ENCODE results near the gene CFI.
A peak's percentile ranks its signal among the peaks of the same experiment; 100 is the strongest.
"Not testable (repeated sequence)": the region's sequence is repeated elsewhere in the genome, so short reads cannot be mapped to it uniquely, and the experiment has no call there.

CFI gene

DNA sequence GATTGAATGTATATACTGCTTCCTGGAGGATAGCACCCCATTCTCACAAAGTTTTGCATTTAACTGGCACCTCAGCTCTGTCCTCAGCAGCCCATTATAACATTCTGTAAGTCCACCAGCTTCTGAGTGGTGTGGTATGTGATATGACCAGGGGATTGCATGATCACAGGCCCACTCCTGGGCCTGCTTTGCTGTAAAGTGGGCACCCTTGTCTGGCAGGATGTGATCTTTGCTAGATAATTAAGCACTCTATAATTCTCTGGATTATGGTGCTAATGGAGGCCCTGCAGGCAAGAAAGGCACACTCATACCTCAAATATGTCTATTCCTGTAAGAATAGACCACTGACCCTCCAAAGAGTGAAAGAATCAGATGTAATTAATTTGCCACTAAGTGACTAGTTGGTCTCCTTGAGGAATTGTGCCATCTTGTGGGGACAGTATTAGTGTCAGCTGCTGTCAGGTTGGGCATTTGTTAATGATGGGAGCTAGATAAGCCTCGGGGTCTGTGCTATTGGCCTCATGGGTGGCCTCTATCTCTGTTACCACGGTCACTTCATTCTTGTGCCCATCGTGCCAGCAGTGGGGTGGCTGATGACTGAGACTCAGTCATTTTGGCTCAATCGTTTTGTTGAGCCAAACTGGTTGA lies 2.2 kb upstream of the CFI start:
- DNase-seq = peak; percentile 52
- in situ Hi-C loops (cut with MboI; ENCODE audit: low pct_unique_long_range_greater_than_20kb, low sequenced_read_pairs) = no loop called here

DNA sequence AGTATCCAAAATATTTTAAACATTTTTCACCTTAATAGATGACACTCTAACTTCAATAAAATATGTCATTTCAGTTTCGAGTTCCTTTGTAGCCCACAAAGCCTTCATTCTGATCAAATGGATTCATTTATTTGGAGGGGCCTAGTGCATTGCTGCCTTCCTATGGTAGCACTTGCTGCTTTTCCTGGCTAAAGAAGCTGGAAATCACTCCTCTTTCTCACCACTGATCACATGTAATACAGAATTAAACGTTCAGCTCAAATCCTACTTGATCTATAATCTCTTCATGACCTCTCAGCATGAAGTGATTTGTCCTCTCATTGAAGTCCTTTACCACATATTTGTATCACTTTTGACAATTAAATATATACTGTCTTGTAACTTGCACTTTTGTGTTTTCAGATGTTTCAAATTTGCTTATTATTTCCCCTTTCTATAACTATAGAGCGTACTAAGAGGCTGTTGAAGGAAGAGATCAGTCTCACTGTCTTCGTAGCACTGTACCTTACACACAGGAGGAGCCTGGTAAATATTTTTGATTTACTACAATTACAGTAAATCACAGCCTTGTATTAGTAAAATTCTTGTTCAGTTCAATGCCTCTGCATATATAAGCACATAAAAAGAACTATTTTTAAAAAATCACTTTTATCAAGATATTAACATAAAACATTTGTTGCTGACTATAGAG lies 555 bp downstream of the CFI start:
- in situ Hi-C loops (cut with MboI; ENCODE audit: low pct_unique_long_range_greater_than_20kb, low sequenced_read_pairs) = no loop called here

DNA sequence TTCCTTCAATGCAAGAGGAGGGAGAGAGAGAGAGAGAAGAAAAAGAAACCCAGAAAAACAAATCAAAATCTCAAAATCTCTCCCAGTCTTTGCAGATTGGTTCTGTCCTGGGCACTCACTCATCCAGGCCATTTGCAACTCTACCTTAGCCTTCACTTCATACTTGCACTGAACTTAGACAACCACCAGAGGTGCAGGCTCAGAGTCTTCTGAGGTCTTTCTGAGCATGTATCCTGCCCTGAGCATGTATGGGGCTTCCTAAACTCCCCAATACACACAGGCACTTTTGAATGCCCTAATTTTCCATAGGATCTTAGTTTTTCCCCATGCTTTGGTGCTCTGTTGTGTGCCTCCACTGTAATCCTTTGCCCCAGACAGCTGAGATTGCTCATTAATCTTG lies 2.9 kb downstream of the CFI start:
- DNase-seq = no peak
- in situ Hi-C loops (cut with MboI; ENCODE audit: low pct_unique_long_range_greater_than_20kb, low sequenced_read_pairs) = no loop called here

More for the DNA sequence above, 555 bp downstream of the CFI start:
- DNase-seq = no peak

DNA sequence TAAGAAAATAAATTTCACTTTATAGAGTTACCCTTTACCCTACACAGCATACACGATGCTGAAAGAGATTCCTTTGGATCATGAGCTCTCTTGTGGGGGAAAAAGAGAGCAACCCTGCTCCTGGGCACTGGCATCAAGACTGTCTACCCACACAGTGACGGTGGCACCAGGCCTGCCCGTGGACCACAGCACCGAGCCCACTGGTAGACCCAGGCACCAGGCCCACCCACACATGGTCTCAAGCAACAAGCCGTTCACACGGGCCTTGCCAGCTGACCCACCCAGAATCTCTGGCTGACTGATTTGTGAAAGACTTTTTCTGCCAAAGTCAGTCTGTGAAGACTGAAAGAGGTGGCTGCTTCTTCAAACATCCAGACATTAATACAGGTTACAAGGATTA lies 6.7 kb downstream of the CFI start:
- in situ Hi-C loops (cut with MboI; ENCODE audit: low pct_unique_long_range_greater_than_20kb, low sequenced_read_pairs) = no loop called here

GRCh38 chr4:109787807-109788206 lies 14.0 kb downstream of the CFI start:
- no peak for DNase-seq
- in situ Hi-C loops (cut with MboI; ENCODE audit: low pct_unique_long_range_greater_than_20kb, low sequenced_read_pairs) = no loop called here

More for the DNA sequence above, 6.7 kb downstream of the CFI start:
- DNase-seq = no peak

DNA sequence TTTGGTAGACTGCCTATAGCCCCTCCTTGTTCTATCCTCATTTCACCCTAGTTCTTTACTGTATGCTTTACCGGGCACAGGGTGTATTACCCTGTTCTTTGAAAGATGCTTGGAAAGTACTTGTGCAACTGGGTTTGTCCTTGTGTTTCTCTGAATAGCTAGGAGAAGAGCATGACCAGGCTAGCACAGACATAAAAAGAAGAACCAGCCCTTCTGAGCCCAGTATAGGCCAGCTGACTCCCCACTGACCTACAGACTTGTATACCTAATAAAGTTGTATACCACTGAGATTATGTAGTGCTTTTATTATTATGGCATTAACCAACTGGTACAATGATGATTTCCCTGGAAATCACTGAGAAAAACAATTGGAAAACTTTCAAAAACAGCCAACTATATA lies 15.0 kb downstream of the CFI start:
- in situ Hi-C loops (cut with MboI; ENCODE audit: low pct_unique_long_range_greater_than_20kb, low sequenced_read_pairs) = no loop called here

GRCh38 chr4:109782092-109782491 lies 19.7 kb downstream of the CFI start:
- in situ Hi-C loops (cut with MboI; ENCODE audit: low pct_unique_long_range_greater_than_20kb, low sequenced_read_pairs); DNase-seq: not testable (repeated sequence)

More for the DNA sequence above, 15.0 kb downstream of the CFI start:
- DNase-seq = no peak

GRCh38 chr4:109764789-109765402 lies 36.9 kb downstream of the CFI start:
- no peak for DNase-seq
- in situ Hi-C loops (cut with MboI; ENCODE audit: low pct_unique_long_range_greater_than_20kb, low sequenced_read_pairs) = no loop called here

GRCh38 chr4:109764376-109764775 lies 37.4 kb downstream of the CFI start:
- DNase-seq = no peak
- in situ Hi-C loops (cut with MboI; ENCODE audit: low pct_unique_long_range_greater_than_20kb, low sequenced_read_pairs) = no loop called here

GRCh38 chr4:109760682-109761081 lies 41.1 kb downstream of the CFI start:
- in situ Hi-C loops (cut with MboI; ENCODE audit: low pct_unique_long_range_greater_than_20kb, low sequenced_read_pairs) = no loop called here
- no peak for DNase-seq

DNA sequence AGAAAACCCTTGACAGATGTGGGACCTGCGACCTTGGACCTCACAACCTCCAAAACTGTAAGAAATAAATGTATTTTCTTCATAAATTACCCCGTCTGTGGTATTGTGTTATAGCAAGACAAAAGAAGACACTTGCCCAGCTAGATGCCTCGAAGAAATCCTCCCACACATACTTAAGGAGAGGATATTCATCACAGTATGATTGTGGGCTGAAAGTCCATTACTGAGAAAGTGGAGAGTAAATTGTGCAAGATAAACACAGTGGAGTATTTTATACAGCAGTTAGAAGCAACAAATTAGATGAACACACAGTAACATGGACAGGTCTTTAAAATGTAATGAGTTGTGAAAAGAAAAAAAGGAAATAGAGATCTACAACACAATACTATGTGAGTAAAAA lies 46.1 kb downstream of the CFI start:
- DNase-seq = peak; percentile 21
- in situ Hi-C loops (cut with MboI; ENCODE audit: low pct_unique_long_range_greater_than_20kb, low sequenced_read_pairs) = no loop called here

GRCh38 chr4:109754093-109754857 lies 47.5 kb downstream of the CFI start:
- DNase-seq = peak; percentile 53
- in situ Hi-C loops (cut with MboI; ENCODE audit: low pct_unique_long_range_greater_than_20kb, low sequenced_read_pairs) = no loop called here

DNA sequence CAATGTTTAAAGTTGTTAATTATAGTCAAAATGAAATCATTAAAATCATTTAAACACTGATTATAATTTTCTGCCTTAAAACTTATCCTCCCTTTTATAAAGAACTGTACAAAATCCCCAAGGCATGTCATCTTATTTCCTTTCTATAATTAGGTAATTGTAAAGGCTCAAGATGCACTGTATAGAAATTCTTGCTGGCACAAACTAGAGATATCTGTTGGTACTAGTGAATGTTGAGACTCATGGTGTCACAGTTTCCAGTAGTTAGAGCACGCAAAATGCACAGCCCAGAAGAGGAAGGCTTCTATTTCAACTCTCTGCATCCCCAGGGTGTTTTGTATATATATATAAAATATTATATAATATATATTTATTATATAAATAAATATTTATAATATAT lies 49.3 kb downstream of the CFI start:
- in situ Hi-C loops (cut with MboI; ENCODE audit: low pct_unique_long_range_greater_than_20kb, low sequenced_read_pairs) = no loop called here
- peak; percentile 15 for DNase-seq

- in situ Hi-C loops (cut with MboI; ENCODE audit: low pct_unique_long_range_greater_than_20kb, low sequenced_read_pairs) = no loop called here
These were observed 49.9 kb downstream of the CFI start for GRCh38 chr4:109751852-109752251.

DNA sequence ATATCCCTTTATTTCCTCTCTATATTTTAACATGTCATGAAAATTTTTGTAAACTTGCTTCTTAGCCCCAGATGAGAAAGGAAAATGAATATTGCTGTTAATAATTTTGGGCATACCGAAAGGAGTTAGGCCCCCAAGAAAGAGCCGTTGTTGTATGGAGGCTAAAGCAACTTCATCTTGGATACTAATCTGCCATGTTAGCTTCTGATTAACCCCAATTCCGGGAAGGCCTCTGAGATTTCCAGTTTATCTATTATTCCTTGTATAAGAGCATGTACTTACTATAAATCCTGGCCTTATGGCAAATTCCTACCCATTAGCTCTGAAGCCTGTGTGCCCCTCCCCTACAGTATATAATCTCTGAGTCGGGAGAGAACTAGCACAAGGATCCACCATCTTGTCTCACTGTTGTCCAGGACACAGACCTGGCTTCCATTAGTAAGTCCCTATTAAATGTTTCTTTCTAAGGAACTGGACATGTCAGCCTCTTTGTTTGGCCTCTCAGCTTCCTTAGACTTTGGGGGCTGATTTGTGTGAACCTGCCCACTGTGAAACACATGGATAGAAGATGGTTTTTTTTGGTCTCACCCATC lies 51.1 kb downstream of the CFI start:
- in situ Hi-C loops (cut with MboI; ENCODE audit: low pct_unique_long_range_greater_than_20kb, low sequenced_read_pairs) = no loop called here
- DNase-seq = no peak

More at GRCh38 chr4:109751852-109752251, 49.9 kb downstream of the CFI start:
- no peak for DNase-seq

- no peak for DNase-seq
- in situ Hi-C loops (cut with MboI; ENCODE audit: low pct_unique_long_range_greater_than_20kb, low sequenced_read_pairs) = no loop called here
These were observed 52.3 kb downstream of the CFI start for GRCh38 chr4:109749388-109750082.

DNA sequence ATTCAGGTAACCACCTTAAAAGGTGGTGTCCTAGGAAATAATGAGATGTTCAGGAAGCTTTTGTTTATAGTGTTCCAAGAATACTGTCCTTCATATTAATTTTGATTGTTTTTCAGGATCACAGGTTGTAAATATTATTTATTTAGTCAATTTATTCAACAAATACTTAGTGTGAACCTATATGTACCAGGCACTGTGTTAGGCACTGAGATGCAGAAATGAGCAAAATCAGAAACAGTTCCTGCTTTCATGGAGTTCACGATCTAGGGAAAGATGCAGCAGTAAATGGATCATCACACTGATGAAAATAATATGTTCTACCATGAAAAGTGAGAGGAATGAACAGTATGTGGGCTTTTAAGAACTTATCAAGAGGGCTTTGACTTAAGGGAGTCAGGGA lies 53.7 kb downstream of the CFI start:
- in situ Hi-C loops (cut with MboI; ENCODE audit: low pct_unique_long_range_greater_than_20kb, low sequenced_read_pairs) = no loop called here

GRCh38 chr4:109746728-109747127 lies 55.1 kb downstream of the CFI start:
- in situ Hi-C loops (cut with MboI; ENCODE audit: low pct_unique_long_range_greater_than_20kb, low sequenced_read_pairs) = no loop called here

More for the DNA sequence above, 53.7 kb downstream of the CFI start:
- DNase-seq = no peak

DNA sequence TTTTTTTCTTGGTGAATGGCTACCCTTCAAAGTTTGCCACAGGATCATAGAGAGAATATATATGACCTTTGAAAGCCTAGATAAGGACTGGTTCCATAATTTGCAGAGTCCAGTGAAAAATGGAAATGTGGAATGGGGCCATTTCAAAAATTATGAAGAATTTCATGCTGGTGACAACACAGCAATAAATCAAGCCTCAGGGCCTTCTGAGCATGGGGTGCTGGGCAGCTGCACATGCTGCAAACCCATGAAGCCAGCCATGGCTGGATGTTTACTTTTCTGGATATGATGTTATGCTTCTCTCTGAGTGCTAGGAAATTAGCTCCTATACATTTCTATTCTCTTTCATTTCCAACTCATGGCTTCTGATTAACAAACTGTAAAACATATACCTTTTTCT lies 56.0 kb downstream of the CFI start:
- in situ Hi-C loops (cut with MboI; ENCODE audit: low pct_unique_long_range_greater_than_20kb, low sequenced_read_pairs) = no loop called here

More at GRCh38 chr4:109746728-109747127, 55.1 kb downstream of the CFI start:
- no peak for DNase-seq

More for the DNA sequence above, 56.0 kb downstream of the CFI start:
- no peak for DNase-seq

All from KBM-7 (cell line).